Parathyroid adenoma (tissue), 2 donors: ENCODE data around the gene SYT11.

Source experiments
- H2AFZ ChIP-seq: fragments of 300-600 bp; sonication (generic); one replicate; pipeline ENCODE4 v1.7.0; 2017; ENCODE audit warnings: antibody characterized with exemption, mild to moderate bottlenecking
- H3K27ac ChIP-seq: fragments of 300-600 bp; sonication (generic); one replicate; pipeline ENCODE4 v1.7.0; 2017
- H3K27me3 ChIP-seq: fragments of 300-600 bp; sonication (generic); one replicate; pipeline ENCODE4 v1.7.0; 2017; ENCODE audit warnings: low read length; ENCODE audit not compliant: control insufficient read depth, insufficient read depth
- H3K36me3 ChIP-seq: fragments of 300-600 bp; sonication (generic); one replicate; pipeline ENCODE4 v1.7.0; 2017; ENCODE audit warnings: low read length; ENCODE audit not compliant: control insufficient read depth, insufficient read depth
- H3K4me1 ChIP-seq: fragments of 300-600 bp; sonication (generic); one replicate; pipeline ENCODE4 v1.7.0; 2017; ENCODE audit warnings: control low read depth
- H3K4me2 ChIP-seq: fragments of 300-600 bp; sonication (generic); one replicate; pipeline ENCODE4 v1.7.0; 2017; ENCODE audit warnings: low read length
- H3K4me3 ChIP-seq: fragments of 300-600 bp; sonication (generic); one replicate; pipeline ENCODE4 v1.7.0; 2017; ENCODE audit warnings: low read depth, low read length
- H3K79me2 ChIP-seq: fragments of 300-600 bp; sonication (generic); one replicate; pipeline ENCODE4 v1.7.0; 2017; ENCODE audit warnings: control low read depth
- H3K9ac ChIP-seq: fragments of 300-600 bp; sonication (generic); one replicate; pipeline ENCODE4 v1.7.0; 2017; ENCODE audit warnings: mild to moderate bottlenecking
- H3K9me3 ChIP-seq: fragments of 300-600 bp; sonication (generic); one replicate; pipeline ENCODE4 v1.7.0; 2017; ENCODE audit warnings: low read length; ENCODE audit not compliant: control insufficient read depth
- TF ChIP-seq, protein P1 (sequence below): fragments of 300-600 bp; sonication (generic); IDR thresholded peaks from one replicate; pipeline ENCODE4 v1.7.0; 2017; ENCODE audit warnings: antibody characterized with exemption, mild to moderate bottlenecking
- donor health status: primary hyperparathyroidism.

Gene SYT11

DNA sequence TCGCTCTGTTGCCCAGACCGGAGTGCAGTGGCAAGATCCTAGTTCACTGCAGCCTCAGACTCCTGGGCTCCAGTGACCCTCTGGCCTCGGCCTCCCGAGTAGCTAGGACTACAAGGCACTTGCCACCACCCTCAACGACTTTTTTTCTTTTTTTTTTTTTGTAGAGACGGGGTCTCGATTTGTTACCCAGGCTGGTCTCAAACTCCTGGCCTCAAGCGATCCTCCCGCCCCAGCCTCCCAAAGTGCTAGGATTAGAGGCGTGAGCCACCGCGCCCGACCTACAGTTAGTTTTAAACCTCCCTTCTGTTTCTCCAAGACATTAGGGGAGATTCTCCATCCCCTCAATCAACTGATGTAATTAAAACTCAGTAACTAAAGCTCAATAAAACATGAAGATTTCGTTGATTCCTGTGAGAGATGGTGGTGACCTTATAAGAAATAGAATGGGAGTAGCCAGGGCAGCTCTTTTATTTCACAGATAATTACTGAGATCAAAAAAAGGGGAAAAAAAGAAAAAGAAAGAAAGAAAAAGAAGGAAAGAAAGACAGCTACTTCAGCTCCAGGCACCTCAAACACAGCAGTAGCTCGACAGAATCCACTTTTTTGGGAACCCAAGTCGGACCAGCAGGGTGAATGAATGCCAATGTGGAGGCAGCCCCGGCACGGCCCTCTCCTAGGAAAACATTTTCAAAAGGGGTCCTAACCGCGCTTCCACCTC lies 3.0 kb upstream of the SYT11 start:
- Histone ChIP-seq H3K27ac (peak overlapping the region; percentile 75), H3K27me3 (no peaks in the 10 kb centered on the region), H3K4me3 (peak overlapping the region; percentile 100), H3K4me2 (peak overlapping the region; percentile 94), H3K36me3 (no peaks in the 10 kb centered on the region), H2AFZ (peak overlapping the region; percentile 71), H3K9ac (peak overlapping the region; percentile 82), H3K9me3 (no peaks in the 10 kb centered on the region), H3K4me1 (peaks cover 5% of the 10 kb centered on the region), H3K79me2 (peaks cover 8% of the 10 kb centered on the region)
- TF ChIP-seq, protein P1, sequence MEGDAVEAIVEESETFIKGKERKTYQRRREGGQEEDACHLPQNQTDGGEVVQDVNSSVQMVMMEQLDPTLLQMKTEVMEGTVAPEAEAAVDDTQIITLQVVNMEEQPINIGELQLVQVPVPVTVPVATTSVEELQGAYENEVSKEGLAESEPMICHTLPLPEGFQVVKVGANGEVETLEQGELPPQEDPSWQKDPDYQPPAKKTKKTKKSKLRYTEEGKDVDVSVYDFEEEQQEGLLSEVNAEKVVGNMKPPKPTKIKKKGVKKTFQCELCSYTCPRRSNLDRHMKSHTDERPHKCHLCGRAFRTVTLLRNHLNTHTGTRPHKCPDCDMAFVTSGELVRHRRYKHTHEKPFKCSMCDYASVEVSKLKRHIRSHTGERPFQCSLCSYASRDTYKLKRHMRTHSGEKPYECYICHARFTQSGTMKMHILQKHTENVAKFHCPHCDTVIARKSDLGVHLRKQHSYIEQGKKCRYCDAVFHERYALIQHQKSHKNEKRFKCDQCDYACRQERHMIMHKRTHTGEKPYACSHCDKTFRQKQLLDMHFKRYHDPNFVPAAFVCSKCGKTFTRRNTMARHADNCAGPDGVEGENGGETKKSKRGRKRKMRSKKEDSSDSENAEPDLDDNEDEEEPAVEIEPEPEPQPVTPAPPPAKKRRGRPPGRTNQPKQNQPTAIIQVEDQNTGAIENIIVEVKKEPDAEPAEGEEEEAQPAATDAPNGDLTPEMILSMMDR = no peak

DNA sequence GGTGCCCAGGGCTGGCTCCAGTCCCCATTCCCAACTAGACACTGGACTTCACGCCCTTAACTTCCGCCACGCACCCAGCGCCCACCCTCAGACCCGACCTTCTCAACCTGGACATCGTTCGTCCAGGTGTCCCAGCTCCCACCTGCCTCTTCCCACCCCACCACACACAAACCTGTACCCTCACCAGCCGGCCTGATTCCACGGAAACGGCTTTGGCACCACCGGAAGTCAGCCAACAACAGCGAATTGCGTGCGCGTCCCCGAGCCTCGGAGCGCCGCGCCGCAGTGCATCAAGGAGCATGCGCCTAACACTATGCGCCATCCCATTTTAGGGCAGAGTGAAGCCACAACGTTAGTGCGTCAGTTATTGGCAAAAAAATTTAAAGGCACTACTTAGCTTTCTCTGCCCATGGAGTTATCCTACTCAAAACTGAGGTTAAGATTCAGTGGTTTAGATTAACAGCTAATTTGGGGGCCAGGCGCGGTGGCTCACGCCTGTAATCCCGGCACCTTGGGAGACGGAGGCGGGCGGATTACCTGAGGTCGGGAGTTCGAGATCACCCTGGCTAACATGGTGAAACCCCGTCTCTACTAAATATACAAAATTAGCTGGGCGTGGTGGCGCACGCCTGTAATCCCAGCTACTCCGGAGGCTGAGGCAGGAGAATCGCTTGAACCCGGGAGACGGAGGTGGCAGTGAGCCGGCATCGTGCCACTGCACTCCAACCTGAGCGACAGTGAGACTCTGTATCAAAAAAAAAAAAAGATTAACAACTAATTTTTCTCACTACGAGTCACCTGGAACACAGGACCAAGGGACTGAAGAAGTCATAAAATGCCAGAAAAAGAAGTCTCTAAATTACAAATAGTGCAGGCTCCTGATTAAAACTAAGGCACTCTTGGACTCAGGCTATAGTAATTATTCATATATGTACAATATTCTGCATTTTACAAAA lies 2.1 kb upstream of the SYT11 start, which contains the start of gene GON4L:
GON4L (minus strand) TSS at position 240 of the 956 bp plus-strand sequence. CDS start 3,434 bp downstream, outside the sequence.
- Histone ChIP-seq H2AFZ (peak within 1 kb of the TSS; percentile 71), H3K79me2 (peaks cover 8% of the 10 kb centered on the region), H3K4me3 (peak within 1 kb of the TSS; percentile 100), H3K4me1 (peaks cover 5% of the 10 kb centered on the region), H3K27ac (peak within 1 kb of the TSS; percentile 75), H3K27me3 (no peaks in the 10 kb centered on the region), H3K9me3 (no peaks in the 10 kb centered on the region), H3K9ac (peak within 1 kb of the TSS; percentile 82), H3K4me2 (peak within 1 kb of the TSS; percentile 94), H3K36me3 (no peaks in the 10 kb centered on the region)
- TF ChIP-seq, protein P1 = no peak

DNA sequence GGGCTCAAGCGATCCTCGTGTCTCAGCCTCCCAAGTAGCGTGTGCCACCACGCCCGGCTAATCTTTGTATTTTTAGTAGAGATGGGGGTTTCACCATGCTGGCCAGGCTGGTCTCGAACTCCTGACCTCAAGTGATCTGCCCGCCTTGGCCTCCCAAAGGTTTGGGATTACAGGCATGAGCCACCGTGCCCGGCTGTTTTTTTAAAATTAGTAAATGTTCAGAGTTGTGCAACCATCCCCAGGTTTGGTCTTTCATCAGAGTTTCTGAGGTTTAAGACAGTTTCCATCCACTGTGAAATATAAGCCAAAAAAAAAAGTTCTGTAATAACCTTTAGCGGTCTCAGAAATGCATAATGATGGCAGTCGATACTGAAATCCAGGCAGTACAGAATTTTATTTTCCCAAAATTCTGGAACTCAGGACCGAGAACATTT lies 550 bp upstream of the SYT11 start:
- TF ChIP-seq, protein P1 = no peak
- Histone ChIP-seq H3K4me2 (peak overlapping the region; percentile 94), H3K9ac (no peak overlapping the region), H3K27me3 (no peaks in the 10 kb centered on the region), H3K27ac (peak overlapping the region; percentile 74), H3K79me2 (peaks cover 5% of the 10 kb centered on the region), H3K4me3 (peak overlapping the region; percentile 69), H3K9me3 (no peaks in the 10 kb centered on the region), H3K36me3 (no peaks in the 10 kb centered on the region), H3K4me1 (peaks cover 5% of the 10 kb centered on the region), H2AFZ (peak overlapping the region; percentile 75)

DNA sequence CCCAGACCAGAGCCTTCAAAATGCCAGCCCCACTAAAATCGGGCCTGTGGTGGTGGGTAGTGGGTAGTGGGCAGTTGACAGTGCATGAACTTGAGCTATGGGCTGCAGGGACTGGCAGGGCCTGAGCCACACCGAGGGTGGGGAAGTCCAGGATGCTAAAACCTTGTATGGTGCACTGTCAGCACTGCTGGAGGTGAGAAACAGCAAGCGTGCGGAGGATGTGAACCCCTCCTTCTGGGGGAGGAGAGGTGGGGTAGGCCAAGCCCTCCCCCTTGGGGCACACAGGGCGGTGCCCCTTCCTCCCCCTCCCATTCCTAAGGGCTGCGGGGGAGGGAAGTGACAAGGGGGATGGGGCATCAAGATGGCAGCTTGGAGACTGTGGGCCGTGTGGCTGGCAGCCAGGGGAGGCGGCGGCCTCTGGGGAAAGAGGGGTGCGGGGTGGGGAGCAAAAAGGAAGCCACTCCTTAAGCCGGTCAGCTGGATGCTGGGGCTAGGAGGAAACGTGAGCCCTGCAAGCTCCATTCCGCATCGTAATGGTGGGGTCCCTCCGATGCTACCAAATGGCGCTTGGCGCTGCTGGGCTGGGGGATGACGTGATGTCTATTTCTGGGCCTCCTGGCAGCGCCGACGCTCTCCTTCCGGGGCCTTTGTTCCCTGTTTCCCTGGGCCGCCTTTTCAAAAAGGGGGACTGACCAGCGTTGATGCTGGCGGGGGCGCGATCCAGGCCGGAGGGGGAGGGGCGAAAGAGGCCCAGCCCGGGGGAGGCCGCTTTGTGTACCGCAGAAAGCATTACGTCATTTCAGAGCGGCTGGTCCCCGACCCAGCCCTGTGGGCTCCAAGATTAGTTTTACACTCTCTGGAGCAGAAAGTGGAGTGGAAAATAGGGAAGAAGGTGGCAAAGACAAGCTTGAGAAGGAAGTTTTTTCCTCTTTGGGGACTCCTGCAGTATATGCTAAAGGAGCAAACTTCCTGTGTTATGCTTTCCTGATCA lies 809 bp downstream of the SYT11 start:
- no peaks in the 10 kb centered on the region for H3K36me3 ChIP-seq
- peaks cover 5% of the 10 kb centered on the region for H3K79me2 ChIP-seq
- peak overlapping the region; percentile 71 for H3K27ac ChIP-seq
- TF ChIP-seq, protein P1 = no peak
- H3K4me3 ChIP-seq = no peak overlapping the region
- H3K9ac ChIP-seq = no peak overlapping the region
- no peak overlapping the region for H3K4me2 ChIP-seq
- H2AFZ ChIP-seq = peak overlapping the region; percentile 73
- no peaks in the 10 kb centered on the region for H3K27me3 ChIP-seq
- H3K4me1 ChIP-seq = peaks cover 5% of the 10 kb centered on the region
- H3K9me3 ChIP-seq = no peaks in the 10 kb centered on the region
